22Rv1 (cell line): ENCODE data around the gene WFDC10B.

Experiments used
- CTCF ChIP-seq: fragments of 450-650 bp; IDR thresholded peaks from 2 replicates; pipeline ENCODE4 v1.5.1; 2017; ENCODE audit warnings: mild to moderate bottlenecking
- ZFX ChIP-seq: fragments of 450-650 bp; IDR thresholded peaks from 2 replicates; pipeline ENCODE4 v1.6.1; 2017; ENCODE audit warnings: antibody characterized with exemption, borderline replicate concordance

DNA sequence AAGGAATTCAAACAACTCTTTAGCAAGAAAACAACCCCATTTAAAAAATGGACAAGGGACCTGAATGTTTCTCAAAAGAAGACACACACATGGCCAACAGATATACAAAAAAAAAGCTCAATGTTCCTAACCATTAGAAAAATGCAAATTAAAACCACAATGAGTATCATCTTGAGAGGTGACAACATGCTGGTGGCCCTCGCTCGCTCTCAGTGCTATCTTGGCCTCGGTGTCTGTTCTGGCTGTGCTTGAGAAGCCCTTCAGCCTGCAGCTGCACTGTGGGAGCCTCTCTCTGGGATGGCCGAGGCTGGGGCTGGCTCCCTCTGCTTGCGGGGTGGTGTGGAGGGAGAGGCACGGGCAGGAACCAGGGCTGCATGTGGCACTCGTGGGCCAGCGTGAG is 30.7 kb upstream of the WFDC10B start:
- TF ChIP-seq CTCF (no peak), ZFX (no peak)
